Ovary (tissue), 9 donors: ENCODE data around the gene GNB1L. TPM values are rescaled to one million over a fixed set of nuclear protein-coding genes. Genes with fewer than 3 reads are reported as not detected.

Source experiments
- DNase-seq, 5 donors: peaks; one replicate each; pipeline ENCODE4 v3.0.0-alpha.2; 2019 to 2020
- H3K27ac ChIP-seq, 2 donors: fragments of 200-600 bp; one replicate each; pipeline versions ENCODE4 v1.5.1 to v1.8.0; 2019 to 2022
- H3K27me3 ChIP-seq: fragments of 200-600 bp; one replicate; pipeline ENCODE4 v1.8.0; 2022
- H3K36me3 ChIP-seq: fragments of 200-600 bp; sonication (generic); one replicate; pipeline ENCODE4 v1.5.1; 2019
- H3K4me1 ChIP-seq: one replicate; pipeline ENCODE4 v1.8.1; 2013; ENCODE audit warnings: mild to moderate bottlenecking, moderate library complexity; ENCODE audit not compliant: insufficient read depth
- H3K4me3 ChIP-seq: fragments of 200-600 bp; sonication (generic); one replicate; pipeline ENCODE4 v1.5.1; 2017
- H3K9me3 ChIP-seq, 2 donors: fragments of 200-600 bp in 1 of 2; sonication (generic) in 1 of 2; one replicate each; pipeline versions ENCODE4 v1.5.1 to v1.8.1; 2013 to 2019; ENCODE audit warnings: mild to moderate bottlenecking in 1 of 2, moderate library complexity in 1 of 2
- EP300 ChIP-seq: sonication (generic); formaldehyde crosslinking; IDR thresholded peaks from one replicate; pipeline ENCODE4 v1.6.1; 2017; ENCODE audit warnings: antibody characterized with exemption
- POLR2A ChIP-seq: fragments of 450-650 bp; IDR thresholded peaks from one replicate; pipeline ENCODE4 v1.6.1; 2017; ENCODE audit warnings: antibody characterized with exemption, mild to moderate bottlenecking, moderate library complexity
- WGBS, 3 donors: extraction: QIAGEN DNeasy Blood & Tissue Kit in 1 of 3; methylation state at CpG; one replicate each; pipeline versions ENCODE4 v1.1.5 to v1.1.7; 2013 to 2017; 5-methylcytosine and 5-hydroxymethylcytosine counted together
- intact Hi-C, 4 donors: fragments of 100-400 bp; cut with DNase I; formaldehyde crosslinking; loops; one replicate each; pipeline versions ENCODE4 v1.11.0 to v1.15.1; 2022 to 2023
- polyA plus RNA-seq, 2 donors: library from polyadenylated mRNA; stranded (reverse); fragments of 200-250 nt in 1 of 2; fragments of 350-450 nt in 1 of 2; fragmentation: Illumina TruSeq in 1 of 2; extraction: RNeasy Lipid Tissue Mini Kit (QIAGEN cat#74804) in 1 of 2; gene quantifications; one replicate each; pipeline ENCODE4 v1.2.3, GENCODE V29; 2013 to 2014
- total RNA-seq, 7 donors: library from RNA; depleted of rRNA in 2 of 7; stranded (reverse); fragments of >200 nt in 2 of 7; fragmentation: NEBNext Ultra II Directional in 3 of 7; extraction: Animal tissue kit (Norgen Biotek cat#: 25700) in 3 of 7; gene quantifications; one replicate each; pipeline versions ENCODE4 v1.1.0 to v1.2.4, GENCODE V29; 2016 to 2023
- TF ChIP-seq, protein P1 (sequence below), 3 donors: fragments of 450-650 bp in 2 of 3; fragments of 200-600 bp in 1 of 3; IDR thresholded peaks; one replicate each; pipeline versions ENCODE4 v1.5.1 to v1.8.0; 2016 to 2022; ENCODE audit warnings: antibody characterized with exemption in 3 of 3, mild to moderate bottlenecking in 1 of 3
- donor health status: DM: no; HTN: no; CAD: no; lungs with moderate emphysema.
- donor health status: DM: no; HTN: no; CAD: no.
- donor health status: Bipolar disorder and iron deficiency.
- donor health status: DM: yes; HTN: yes; CAD: no.
- donor health status: DM: no; HTN: no; CAD: no.
- donor health status: DM: yes; HTN: yes; CAD: no.

Gene GNB1L
- total and polyA plus RNA-seq, 9 donors: 3.1 to 14.9 (median 5.8) TPM; not detected in 1

DNA sequence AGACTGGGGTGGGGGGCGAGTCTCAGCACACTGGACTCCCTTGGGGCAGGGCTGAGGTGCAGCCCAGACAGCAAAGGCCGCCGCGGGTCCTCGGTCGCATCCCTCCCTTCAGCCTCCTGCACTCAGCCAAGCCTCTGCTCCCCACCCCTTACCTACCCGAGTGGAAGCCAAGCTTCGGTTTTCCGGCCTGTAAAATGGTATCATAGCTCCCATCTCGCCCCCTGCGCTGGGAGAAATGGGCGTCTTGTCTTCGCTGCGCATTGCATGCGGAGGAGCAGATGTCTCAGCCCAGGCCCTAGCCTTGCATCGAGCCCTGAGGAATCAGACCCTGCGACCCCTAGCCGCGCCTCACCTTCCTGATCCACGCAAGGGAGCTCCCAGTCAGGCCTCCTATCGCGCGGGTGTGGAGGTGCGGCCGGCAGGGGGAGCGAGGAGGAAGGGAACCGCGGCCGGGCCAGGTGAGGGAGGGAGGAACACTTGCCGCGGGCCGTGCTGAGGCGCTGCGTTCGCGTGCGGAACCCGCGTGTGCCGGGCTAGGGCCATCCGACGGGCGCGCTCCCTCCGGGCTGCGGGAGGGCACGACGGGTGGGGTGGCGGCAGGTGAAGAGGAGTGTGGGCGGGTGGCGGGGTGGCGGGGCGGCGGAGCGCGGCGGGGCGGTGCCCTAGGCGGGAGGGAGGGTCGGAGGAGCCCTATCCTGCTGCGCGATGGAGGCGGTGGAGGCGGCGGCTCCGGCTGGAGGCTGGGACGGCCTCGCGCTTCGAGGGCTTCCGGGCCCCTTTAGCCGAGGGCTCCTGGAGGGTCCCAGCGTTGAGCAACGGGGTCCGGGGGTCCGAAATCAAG is 98.2 kb downstream of the GNB1L start:
- intact Hi-C loops: no loop called here
- TF ChIP-seq POLR2A: no peak
- TF ChIP-seq, protein P1, sequence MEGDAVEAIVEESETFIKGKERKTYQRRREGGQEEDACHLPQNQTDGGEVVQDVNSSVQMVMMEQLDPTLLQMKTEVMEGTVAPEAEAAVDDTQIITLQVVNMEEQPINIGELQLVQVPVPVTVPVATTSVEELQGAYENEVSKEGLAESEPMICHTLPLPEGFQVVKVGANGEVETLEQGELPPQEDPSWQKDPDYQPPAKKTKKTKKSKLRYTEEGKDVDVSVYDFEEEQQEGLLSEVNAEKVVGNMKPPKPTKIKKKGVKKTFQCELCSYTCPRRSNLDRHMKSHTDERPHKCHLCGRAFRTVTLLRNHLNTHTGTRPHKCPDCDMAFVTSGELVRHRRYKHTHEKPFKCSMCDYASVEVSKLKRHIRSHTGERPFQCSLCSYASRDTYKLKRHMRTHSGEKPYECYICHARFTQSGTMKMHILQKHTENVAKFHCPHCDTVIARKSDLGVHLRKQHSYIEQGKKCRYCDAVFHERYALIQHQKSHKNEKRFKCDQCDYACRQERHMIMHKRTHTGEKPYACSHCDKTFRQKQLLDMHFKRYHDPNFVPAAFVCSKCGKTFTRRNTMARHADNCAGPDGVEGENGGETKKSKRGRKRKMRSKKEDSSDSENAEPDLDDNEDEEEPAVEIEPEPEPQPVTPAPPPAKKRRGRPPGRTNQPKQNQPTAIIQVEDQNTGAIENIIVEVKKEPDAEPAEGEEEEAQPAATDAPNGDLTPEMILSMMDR (IDR thresholded peaks at IDR 0.05): peak in 1 of 3 donors; percentile 24
- Histone ChIP-seq H3K27ac (no peak overlapping the region), H3K27me3 (peaks cover 8% of the 10 kb centered on the region), H3K9me3 (no peaks in the 10 kb centered on the region), H3K4me1 (no peaks in the 10 kb centered on the region), H3K4me3 (no peak overlapping the region), H3K36me3 (no peaks in the 10 kb centered on the region)
- DNase-seq: no peak
- WGBS, 3 donors: 1 to 6% (median 3%) methylated on average over 43 to 73 of the region's 76 CpGs

DNA sequence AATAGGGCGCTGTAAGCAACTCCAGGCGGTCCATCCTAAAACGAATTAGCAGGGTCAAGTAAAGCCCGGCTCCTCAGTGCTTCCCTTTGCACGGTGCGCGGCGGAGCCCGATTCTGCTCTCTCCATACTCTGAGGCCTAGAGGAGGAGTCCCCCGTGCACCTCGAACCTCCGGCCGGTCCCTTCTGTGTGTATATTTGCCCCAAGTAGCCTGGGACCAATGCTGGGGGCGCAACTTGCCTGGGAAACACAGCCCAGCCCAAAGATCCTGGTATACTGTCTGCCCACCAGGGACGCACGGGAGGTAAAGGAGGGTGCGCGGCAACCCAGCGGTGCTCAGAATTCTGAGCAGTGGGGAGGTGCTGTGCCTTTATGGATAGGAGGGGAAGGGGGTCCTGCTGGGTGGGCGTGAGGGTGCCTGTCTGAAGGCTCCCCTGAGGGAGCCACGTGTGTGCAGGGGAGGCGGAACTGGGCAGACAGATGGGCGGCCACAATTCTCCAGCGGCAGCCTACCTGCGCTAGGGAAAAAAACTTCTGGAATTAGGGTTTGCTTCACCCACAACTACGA is 98.9 kb downstream of the GNB1L start:
- WGBS, 3 donors: 2% methylated on average over 26 of the region's 26 CpGs
- no peak overlapping the region for H3K4me3 ChIP-seq
- TF ChIP-seq POLR2A (no peak), EP300 (no peak)
- TF ChIP-seq, protein P1 (IDR thresholded peaks at IDR 0.05): no peak
- H3K27me3 ChIP-seq: peaks cover 8% of the 10 kb centered on the region
- no peaks in the 10 kb centered on the region for H3K36me3 ChIP-seq
- H3K9me3 ChIP-seq: no peaks in the 10 kb centered on the region
- no peaks in the 10 kb centered on the region for H3K4me1 ChIP-seq
- DNase-seq: no peak
- no peak overlapping the region for H3K27ac ChIP-seq
- intact Hi-C loops: no loop called here

DNA sequence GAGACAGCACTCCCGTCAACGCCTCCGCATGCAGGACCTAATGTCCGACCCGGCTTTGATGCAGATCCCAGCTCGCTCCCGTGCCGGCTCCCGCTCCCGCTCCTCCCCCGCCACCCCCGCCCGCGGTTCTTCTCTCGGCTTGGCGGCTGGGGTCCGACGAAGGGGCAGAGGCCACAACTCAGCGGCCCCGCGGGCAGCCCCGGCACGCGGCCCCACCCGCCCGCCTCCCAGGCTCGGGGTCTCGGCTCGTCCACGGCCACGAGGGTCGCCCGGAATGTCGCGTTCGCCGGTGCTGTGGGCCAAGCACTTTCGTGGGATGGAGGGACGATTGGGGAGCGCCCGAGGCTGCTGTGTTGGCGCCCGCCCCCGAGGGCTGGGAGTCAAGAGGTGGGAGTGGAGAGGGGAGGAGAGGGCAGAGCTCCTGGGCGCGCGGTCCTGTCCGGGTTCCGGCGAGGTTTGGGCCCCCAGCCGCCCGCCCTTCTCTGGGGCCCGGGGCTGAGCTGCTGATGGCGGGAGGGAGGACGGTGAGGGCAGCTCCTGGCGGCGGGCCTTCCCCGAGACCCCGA is 99.4 kb downstream of the GNB1L start:
- intact Hi-C loops: no loop called here
- no peak for TF ChIP-seq POLR2A
- TF ChIP-seq, protein P1 (IDR thresholded peaks at IDR 0.05): no peak

DNA sequence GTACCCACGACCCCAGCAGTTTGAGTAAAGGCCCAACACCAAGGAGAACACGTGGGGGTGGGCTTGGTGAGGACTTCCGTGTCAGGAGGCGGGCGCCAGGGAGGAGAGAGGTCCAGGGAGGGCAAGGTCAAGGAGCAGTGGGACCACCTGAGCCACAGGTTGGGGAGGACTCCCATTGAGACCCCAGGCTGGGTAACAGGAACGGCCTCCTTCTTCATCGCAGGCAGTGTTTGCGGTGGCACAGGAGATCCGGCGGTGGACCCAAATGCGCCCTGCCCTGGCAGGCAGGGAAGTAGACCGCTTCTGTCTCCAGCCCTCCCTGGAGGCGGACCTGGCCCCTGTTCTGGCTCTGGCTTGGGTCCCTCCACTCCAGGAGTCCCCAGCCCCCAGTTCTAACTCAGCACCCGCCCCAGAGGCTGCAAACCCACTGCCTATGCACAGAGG is 100.0 kb downstream of the GNB1L start:
- no peak overlapping the region for H3K27ac ChIP-seq
- no peaks in the 10 kb centered on the region for H3K4me1 ChIP-seq
- no peak overlapping the region for H3K4me3 ChIP-seq
- TF ChIP-seq EP300: no peak
- TF ChIP-seq POLR2A: no peak
- TF ChIP-seq, protein P1 (IDR thresholded peaks at IDR 0.05): no peak
- H3K36me3 ChIP-seq: no peaks in the 10 kb centered on the region
- intact Hi-C loops: no loop called here
- peaks cover 8% of the 10 kb centered on the region for H3K27me3 ChIP-seq
- DNase-seq: no peak
- 13 to 23% (median 16%) methylated on average over 13 to 14 of the region's 14 CpGs for WGBS, 3 donors
- H3K9me3 ChIP-seq: no peaks in the 10 kb centered on the region

More for the DNA sequence above, 99.4 kb downstream of the GNB1L start:
- Histone ChIP-seq H3K9me3 (no peaks in the 10 kb centered on the region), H3K4me1 (no peaks in the 10 kb centered on the region), H3K4me3 (no peak overlapping the region), H3K27me3 (peaks cover 8% of the 10 kb centered on the region), H3K27ac (no peak overlapping the region), H3K36me3 (no peaks in the 10 kb centered on the region)
- 0 to 1% (median 1%) methylated on average over 41 to 59 of the region's 59 CpGs for WGBS, 3 donors
- DNase-seq: no peak
